K562 (cell line): Measurements from ENCODE around the gene FARSA.

Experiments used
- CBX2 ChIP-seq: fragments of 200-600 bp; sonication (generic); IDR thresholded peaks from one replicate; pipeline ENCODE4 v1.6.1; 2012; ENCODE audit warnings: mild to moderate bottlenecking, low read length, inconsistent platforms; ENCODE audit not compliant: insufficient read depth, poor library complexity, severe bottlenecking
- TEAD1 ChIP-seq, 2 experiments: fragments of 450-650 bp in 1 of 2; sonication (generic) in 1 of 2; formaldehyde crosslinking; IDR thresholded peaks; 2 replicates each; pipeline versions ENCODE4 v1.4.0 to v1.8.0; 2020 to 2022; ENCODE audit warnings: mild to moderate bottlenecking in 2 of 2, missing genetic modification reagents in 1 of 2

GRCh38 chr19:12932392-12933286, 872 bp downstream of the FARSA start:
- no peak for TF ChIP-seq CBX2
- no peak for TF ChIP-seq TEAD1 (CRISPR knock-in tag; IDR thresholded peaks at IDR 0.05)
